ENCODE measurements around the gene RTTN. TPM values are rescaled to one million over a fixed set of nuclear protein-coding genes. Genes with fewer than 3 reads are reported as not detected.
"Not testable (repeated sequence)": the region's sequence is repeated elsewhere in the genome, so short reads cannot be mapped to it uniquely, and the experiment has no call there.

Gene RTTN
- total RNA-seq, 1 donor from 2014 or later: 26.4 TPM

DNA sequence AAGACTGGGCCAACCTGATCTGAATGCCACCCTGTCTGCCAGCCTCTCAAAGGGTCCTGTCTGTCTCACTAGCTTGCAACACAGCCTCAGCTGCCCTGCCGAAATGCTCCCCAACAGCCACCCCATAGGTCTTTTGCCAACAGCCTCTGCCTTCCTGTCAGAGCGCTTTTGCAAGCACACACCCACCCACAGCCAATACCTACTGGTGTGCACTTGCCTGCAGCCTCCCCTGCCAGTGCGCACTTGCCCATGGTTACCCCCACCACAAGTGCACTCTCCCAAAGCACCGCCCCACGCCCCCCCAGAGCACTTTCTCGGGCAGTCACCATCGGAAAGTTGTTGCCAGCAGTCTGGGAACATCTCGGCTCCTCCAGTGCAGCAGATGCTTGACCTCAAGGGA lies 48.6 kb downstream of the RTTN start:
- intact Hi-C loops (cut with micrococcal nuclease): no loop called here

DNA sequence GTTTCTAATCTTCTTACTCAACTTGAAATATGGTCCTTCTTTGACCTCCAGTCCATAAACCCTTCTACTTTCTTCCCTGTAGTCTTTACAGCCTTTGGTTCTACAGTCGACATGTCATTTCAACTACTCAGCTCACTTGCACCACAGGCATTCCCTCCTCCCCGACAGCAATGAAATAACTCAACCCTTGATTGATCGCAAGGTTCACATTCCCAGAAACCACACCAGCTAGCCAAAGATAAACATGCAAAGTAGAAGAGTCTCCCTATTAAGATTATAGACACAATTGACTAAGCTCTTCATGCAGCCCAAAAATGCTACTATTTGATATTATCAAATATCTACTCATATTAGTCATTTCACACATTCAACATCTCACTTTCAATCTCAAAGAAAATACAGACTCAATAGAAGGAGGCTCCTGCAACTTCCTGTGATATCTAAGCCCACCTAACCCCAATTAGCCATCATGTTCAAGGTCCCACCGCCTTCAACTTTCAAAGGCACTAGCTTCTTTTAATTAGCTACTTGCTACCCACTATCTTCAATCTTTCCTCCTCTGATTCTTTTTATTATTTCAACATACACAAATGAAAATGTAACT lies 50.8 kb downstream of the RTTN start:
- intact Hi-C loops (cut with micrococcal nuclease): no loop called here

DNA sequence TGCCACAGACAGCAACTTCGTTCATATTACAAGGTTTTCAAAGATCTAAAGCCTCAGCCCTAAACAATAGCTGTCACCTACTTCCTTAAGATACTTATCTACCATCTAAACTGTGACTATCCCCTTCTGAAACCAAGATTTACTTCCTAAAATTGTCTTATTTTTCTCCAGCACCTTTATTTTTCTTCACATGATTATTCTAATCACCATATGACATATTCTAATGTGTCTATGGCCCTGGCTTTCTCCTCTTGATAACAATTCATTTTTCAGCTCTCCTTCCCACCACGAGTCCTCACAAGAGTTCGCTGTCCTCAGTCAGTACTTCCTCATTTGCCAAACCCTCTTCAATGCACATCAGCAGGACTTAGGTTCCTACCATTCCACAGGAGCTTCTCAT lies 53.9 kb downstream of the RTTN start:
- intact Hi-C loops (cut with micrococcal nuclease): no loop called here

DNA sequence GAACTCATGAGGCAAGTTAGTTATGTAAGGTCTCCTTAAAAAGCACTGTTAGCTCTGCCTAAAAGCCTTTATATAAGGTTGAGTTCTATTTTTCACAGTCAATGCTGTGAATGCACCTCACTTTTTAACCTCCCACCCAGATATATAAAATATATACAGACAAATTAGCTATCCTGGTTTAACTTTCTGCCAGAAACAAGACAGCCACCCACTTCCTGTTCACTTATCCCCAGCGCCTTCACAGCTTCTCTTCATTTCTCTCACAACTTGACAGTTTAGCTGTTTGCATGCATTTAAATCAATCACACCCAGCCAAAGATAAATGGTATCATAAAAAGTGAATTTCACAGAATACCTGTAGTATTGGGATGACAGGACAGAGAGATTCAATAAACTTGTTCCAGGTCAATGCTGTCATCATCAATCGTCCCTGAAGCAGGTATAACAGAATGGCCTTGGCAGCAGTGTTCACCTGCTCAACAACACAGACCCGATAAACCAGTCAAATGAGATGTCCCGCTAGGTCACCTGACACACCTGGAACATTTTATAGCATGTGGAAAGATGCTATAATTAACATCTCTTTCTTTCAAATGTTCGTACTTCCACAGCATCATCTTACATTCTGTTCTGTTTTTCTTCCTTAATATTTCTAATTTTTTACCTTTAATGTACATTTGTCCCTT lies 55.7 kb downstream of the RTTN start:
- intact Hi-C loops (cut with micrococcal nuclease): no loop called here

DNA sequence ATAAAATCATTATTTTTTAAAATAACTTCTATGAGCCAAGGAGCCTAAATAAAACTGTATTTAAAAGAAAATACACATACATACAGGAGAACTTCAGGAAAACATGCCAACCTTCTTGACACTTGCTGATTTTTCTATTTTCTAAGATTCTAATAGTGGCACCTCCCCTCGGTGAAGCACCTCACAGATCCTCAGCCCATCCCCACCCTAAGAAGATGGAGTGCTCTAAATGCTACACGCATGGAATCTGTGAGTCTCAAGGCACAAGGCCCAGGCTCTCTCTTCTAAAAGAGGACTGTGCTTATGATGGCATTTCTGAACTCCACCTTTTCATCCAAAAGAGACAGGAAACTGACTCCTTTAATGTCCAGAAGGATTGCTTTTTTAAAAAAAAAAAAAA lies 56.3 kb downstream of the RTTN start:
- intact Hi-C loops (cut with micrococcal nuclease): no loop called here

DNA sequence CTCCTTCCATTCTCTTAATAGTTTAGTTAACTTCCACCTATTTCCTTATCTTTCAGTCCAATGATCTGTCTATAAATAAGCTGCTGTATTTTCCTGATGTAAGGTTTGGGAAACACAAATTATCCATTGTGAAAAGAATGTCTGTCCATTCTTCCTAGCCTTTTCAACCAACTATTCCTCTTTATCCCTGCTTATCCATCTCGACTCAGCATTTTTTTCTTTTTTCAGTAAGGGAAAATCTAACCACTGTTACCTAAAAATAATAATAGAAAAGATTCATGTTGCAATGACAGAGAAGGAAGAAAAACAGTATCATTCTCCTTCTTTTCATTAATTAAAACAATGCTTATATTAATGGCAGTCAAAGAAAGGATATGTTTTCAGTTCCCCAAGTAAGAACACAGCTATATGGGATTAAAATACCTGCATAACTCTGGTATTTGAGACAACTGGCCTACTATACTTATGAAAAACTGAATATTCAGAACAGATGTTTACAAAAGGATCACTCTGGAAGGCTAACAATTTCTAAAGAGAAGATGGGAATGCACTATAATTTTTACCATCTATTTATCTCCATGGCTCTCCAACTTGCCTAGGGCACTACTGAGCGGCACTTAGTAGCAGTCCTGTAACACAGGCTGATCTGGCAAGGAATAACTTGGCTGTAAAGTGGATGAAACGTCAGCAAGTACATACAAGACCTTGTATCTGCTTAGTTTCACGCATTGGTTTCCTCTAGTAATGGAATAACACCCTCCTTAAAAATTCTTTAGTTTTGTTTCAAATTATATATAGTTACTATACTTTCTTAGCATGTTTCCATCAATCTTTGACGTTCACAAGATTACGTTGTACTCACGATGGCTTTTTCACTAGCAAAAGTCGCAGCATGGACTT lies 57.2 kb downstream of the RTTN start:
- intact Hi-C loops (cut with micrococcal nuclease): no loop called here

DNA sequence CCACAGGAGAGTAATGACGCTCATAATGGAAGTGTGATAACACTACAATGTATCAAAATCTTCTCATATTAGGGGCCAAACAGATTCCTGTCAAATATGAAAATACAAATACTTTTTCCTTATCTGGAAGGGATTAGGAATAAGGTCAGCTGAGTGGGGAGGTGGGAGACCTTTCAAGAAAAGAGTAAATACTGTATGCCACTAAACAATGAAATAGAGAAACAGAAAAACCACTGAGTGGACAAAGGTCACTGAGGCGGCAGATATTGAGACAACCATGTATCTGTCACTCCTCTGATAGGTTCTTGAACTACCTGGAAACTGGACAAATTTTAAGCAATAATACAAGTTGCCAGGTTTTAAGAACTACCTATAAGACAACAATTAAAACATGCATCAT lies 59.3 kb downstream of the RTTN start:
- intact Hi-C loops (cut with micrococcal nuclease): no loop called here

DNA sequence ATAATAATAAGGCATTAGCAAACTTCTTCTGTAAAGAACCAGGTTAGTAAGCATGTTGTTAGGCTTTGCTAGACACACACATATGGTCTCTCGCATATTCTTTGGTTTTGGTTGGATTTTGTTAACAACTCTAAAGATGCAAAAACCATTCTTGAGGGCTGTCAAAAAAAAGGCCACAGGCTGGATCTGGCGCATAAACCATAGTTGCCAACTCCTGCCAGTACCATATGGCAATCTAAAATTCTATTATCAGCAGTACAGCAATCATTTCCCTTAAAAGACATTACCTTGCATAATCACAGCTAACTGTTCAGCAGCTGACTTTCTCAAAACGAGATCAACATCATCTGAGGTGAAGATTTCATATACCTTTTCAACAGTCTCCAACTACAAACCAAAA lies 63.5 kb downstream of the RTTN start:
- intact Hi-C loops (cut with micrococcal nuclease): no loop called here

DNA sequence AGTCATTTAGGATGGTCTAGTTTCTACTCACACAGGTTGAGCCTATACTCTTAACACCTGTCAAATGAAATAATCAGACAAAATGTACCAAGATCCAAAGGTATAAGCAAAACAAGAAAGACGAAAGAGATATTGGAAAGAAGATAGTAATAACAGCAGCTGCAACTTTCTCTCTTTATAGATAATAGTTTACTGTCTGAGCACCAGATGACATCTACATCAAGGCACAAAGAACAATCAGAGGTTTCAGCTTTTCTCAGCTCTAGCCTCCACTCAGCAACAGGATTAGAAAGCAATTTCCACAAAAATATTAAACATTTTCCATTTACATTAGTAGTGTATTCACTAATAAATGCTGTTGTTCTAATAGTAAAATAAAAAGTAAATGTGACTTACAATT lies 66.3 kb downstream of the RTTN start:
- intact Hi-C loops (cut with micrococcal nuclease): no loop called here

DNA sequence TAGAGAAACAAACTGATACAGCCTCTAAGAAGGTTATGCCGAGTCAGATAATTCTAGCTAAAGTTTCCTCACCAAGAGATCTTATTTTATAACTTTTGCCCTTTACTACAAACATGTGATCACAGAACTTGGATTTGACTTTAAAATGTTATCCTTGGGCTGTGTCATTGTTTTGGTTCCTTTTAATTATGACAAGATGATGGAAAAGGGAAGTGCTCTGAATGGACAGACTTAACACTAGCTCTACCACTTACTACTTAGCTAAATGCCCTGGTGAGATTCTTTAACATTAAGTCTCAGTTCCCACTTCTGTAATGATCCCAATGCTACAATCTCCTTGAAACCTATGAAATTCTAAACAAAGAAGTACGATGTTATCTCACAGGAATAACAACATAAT lies 69.9 kb downstream of the RTTN start:
- intact Hi-C loops (cut with micrococcal nuclease): no loop called here

DNA sequence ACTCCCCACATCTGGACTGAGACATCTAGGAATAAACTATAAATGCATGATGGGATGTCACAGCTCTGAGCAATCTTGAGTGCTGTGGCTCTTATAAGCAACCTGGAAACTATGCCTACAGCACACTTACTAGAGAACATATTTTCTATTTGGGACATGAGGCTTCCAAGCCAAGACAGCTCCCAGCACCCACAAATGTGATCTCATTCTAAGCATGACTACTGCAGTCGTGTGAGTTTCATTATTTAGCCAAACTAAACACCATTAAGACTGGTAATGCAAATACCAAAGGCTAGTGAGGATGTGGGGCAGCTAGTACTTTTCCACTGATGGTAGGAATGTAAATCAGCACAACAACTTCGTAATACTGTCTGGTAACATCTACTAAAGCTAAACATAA lies 72.5 kb downstream of the RTTN start:
- intact Hi-C loops (cut with micrococcal nuclease): no loop called here

DNA sequence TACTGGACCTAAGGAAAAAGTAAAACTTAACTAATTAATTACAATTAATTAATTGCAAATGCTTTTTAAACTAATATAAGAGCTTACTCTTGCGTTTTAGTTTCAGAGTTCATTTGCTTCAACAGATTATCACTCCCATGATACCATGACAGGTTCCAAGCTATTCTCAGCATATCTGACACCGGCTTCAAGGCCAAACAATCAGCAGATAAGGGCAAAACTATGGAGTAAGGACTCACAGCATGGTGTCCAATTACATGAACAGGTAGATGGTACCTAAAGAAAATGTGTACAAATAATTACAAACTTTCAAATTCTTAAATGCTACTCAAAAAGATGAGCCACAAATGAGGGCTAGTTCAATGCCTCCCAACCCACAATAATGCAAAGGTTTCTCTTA lies 77.2 kb downstream of the RTTN start:
- intact Hi-C loops (cut with micrococcal nuclease): no loop called here

DNA sequence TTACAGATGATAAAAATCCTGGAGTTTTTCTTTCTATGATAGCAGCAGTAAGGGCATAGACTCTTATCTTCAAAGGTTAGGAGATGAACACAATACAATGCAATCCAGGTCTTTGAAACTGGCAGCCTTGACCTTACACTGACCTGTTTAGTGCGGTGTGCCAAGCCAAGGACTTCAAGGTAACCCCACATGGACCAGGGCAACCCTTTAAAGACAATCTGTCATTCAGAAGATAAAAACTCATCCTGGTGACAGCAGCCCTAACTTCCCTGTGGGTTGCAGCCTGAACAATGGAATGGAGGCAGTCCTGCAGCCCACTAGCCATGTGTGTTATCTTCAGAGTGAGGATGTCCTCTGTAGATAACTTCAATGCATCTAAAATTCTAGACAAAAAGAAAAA lies 78.1 kb downstream of the RTTN start:
- intact Hi-C loops (cut with micrococcal nuclease): no loop called here

DNA sequence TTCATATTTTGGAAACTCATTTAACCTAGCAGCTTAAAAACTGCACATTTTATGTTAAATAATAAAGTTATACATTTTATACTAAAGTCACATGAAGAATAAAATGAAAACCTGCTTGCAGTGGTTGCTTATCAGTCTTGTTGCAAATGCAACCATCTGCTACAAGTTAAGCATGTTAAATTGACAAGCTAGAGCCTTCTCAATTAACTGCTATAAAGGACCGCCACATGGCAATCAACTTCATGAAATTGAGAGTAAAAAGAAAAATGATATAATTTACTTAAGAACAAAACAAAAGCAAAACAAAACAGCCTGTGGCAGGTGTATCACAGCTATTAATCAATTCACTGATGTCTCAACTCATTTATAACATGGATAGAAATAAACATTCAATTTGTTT lies 78.7 kb downstream of the RTTN start:
- intact Hi-C loops (cut with micrococcal nuclease): no loop called here

DNA sequence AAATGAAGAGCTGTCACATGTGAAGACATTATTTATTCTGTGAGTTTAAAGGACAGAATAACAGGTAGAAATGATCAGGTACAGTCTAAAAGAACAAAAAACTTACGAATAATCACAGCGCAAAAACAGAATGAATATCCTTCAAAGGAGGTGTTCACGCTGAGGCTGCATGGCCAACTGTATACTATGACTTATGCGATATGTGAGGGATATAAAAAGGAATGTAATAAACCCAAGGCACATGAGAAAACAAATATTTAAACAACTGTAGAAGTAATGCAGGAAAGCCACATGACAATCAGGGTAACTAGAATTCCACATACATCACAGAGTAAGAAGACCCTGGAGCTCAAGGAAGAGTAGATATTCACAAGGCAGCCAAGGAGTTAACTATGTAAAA lies 81.3 kb downstream of the RTTN start:
- intact Hi-C loops (cut with micrococcal nuclease): no loop called here

DNA sequence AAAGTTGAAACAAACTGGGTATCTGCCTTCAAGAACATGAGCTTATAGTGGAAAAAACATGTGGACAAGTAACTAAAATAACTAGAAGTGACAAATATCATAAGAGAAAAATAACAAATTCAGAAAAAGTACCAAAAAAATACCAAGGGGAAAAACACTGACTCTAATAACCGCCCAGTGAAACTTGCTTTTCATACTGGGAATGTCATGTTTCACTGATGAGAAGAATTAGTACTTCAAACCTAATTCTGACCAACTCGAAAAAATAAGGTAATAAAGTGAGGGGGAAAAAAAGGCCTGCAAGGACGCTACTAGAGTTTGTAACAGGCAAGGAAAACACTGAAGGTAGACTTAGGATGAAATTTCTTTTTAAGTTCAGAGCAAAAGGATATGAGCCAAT lies 83.6 kb downstream of the RTTN start:
- intact Hi-C loops (cut with micrococcal nuclease): no loop called here

DNA sequence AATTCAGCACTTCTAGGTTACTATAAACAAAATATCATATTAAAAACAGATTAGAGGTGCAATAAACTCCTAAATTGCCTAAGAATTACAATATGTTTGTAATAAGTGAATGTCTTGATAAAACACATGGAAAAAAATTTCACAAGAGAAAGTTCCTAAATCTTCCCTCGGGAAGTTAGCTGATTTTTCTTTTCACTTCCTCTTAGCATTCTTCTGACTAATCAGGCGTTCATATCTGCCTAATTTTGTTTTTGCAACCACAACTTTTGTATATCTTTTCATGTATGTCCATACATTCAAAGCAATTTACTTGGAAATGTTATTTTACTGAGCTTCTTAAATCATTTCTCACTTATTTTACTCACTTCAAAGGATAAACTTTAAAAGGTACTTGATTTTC lies 88.5 kb downstream of the RTTN start:
- intact Hi-C loops (cut with micrococcal nuclease): no loop called here

DNA sequence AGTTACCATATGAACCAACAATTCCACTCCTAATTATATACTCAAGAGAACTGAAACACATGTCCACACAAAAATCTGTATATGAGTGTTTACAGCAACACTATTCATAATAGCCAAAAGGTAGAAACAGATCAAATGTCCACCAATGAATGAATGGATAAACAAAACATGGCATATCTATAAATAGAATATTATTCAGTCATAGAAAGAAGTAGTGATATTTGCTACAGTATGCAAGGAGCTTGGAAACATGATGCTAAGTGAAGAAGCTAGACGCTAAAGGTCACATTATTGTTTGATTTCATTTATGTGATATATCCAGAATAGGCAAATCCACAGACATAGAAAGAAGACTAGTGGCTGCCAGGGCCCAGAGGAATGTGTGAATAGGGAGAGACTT lies 92.0 kb downstream of the RTTN start:
- intact Hi-C loops (cut with micrococcal nuclease): no loop called here

DNA sequence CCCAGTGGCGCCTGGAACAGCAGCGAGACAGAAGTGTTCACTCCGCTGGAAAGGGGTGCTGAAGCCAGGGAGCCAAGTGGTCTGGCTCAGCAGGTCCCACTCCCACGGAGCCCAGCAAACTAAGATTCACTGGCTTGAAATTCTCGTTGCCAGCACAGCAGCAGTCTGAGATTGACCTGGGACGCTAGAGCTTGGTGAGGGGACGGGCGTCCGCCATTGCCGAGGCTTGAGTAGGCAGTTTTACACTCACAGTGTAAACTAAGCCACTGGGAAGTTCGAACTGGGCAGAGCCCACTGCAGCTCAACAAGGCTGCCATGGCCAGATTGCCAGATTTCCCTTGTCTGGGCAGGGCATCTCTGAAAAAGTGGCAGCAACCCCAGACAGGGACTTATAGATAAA lies 94.8 kb downstream of the RTTN start:
- intact Hi-C loops (cut with micrococcal nuclease): no loop called here

DNA sequence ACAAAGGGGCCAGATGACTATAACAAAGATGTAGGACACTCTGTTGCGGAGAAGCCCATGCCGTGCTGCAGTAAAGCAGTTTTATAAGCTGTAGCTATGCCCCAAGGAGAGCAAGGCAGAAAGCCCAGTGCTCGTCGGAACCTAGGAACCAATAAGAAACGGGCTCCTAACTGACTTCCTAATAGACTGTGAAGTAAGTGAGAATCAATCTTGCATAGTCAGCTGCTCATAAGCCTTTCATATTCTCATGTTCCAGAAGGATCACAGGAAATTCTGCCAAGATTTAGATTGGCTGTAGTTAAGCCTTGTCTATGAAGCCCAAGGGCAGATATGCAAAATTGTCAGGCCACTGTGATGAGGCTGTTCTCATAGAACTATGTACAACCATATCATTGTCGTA lies 98.4 kb downstream of the RTTN start:
- intact Hi-C loops (cut with micrococcal nuclease): no loop called here

DNA sequence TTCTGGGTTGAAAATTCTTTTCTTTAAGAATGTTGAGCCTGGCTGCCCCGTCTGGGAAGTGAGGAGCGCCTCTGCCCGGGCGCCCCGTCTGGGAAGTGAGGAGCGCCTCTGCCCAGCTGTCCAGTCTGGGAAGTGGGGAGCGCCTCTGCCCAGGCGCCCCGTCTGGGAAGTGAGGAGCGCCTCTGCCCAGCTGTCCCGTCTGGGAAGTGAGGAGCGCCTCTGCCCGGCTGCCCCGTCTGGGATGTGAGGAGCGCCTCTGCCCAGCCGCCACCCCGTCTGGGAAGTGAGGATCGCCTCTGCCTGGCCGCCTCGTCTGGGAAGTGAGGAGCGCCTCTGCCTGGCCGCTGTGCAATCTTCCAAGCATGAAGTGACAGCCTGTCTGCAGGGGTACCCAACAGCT lies 102.6 kb downstream of the RTTN start:
- intact Hi-C loops (cut with micrococcal nuclease): not testable (repeated sequence)

DNA sequence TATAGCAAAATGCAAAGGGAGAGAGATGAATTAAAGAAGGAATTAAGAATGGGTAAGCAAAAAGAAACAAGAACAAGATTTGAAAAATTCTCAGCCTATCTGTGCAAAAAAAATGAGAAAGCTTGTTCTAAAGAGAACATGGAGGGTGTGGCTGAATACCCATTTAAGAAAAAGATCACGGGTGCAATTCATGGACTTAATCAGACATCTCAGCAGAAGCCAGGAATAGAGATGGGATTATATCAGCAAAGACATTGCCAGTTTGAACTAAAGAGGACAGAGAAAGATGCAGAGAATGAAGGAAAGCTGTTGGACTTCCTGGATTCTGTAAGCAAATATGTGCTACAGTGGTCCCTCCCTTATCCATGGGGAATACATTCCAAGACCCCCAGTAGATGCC lies 115.6 kb downstream of the RTTN start:
- intact Hi-C loops (cut with micrococcal nuclease): loop anchor here (5.0 to 10.0 kb wide), 5 partner anchors 133 to 1375 kb away; partner anchors contain the start of gene TMX3
